ENCODE results near the gene PHF5A. TPM values are rescaled to one million over a fixed set of nuclear protein-coding genes. Genes with fewer than 3 reads are reported as not detected.

PHF5A gene
- total RNA-seq, 2 donors from 2014 or later, result 32.1 to 35.3 TPM

DNA sequence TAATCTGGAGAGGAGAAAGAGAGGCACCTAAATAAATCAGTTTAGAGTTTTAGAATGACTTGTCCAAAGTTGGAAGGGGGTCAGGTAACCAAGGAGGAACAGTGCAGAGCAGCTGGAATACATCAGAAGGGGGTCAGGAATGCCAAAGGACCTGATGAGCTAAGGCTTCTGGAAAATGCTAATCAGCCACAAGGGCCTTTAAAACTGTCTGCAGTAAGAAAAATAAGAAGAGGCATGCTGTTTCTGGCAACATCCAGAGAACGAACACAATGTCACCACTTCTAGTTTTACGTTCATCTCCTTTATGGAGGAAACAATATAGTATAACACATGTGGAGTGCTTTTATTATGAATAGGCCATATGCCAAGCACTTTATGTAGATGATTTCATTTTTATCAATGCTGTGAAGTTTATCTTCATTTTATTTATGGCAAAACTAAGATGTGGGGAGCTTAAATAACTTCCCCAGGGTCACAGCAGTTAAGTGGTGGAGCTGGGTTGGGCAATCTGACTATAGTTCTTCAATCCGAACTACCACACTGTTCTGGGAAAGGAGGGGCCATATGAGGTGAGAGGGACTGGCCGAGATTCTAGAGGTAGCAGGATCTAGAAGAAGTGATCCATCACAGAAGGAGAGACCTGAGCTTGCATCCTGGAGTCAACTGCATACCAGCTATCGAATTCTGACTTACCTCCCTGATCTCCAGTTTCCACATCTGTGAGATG lies 23.0 kb upstream of the PHF5A start:
- peak; percentile 55 for ATAC-seq
- intact Hi-C loops (cut with DNase I, micrococcal nuclease), result no loop called here
- no peak for DNase-seq

DNA sequence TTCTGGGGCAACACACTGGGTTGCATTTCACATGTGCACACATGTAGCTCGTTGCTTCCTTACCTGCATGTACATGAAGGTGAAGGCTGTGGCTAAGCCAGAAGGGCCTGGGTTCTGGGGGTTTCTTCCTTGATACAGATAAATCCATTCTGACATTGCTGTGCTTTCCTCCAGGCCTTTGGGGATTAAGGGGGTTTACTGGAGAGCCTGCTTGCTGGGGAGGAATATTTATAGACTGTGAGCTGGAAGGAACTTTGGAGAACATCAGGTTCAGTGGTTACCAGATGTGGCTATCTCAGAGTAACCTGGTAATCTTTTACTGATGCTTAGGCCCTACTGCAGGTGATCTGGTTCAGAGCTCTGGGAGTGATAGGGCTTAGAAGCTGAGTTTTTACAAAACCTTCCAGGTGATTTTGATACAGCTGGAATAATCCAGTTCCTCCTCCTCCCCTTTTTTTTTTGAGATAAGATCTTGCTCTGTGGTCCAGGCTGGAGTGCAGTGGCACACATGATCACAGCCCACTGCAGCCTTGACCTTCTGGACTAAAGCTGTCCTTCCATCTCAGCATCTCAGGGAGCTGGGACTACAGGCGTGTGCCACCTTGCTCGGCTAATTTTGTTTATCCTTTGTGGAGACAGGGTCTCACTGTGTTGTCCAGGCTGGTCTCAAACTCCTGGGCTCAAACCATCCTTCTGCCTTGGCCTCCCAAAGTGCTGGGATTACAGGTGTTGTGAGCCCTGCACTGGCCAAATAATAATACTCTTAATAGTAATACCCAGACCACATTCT lies 20.3 kb upstream of the PHF5A start:
- DNase-seq (no peak), ATAC-seq (no peak)
- intact Hi-C loops (cut with DNase I, micrococcal nuclease), result no loop called here

DNA sequence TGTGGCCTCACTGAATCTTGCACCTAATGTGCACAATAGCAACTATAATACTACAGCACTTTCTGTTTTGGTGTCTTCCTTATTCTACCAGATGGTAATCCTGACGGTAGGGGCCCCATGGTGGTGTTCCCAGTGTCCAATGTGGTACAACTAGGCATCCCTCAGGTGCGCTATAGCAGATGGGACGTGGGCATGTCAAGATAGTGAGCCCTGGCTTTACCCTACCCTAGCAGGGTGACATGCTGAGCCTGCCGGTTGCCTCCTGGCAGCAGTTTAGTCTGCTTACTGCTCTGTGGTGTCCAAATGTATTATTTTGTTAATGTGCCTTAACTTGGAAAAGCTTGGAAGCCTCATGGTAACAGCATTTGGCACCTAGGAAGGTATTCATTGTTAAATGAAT lies 19.6 kb upstream of the PHF5A start:
- ATAC-seq (no peak), DNase-seq (no peak)
- intact Hi-C loops (cut with DNase I, micrococcal nuclease), result no loop called here

- DNase-seq (no peak), ATAC-seq (peak; percentile 27)
- intact Hi-C loops (cut with DNase I, micrococcal nuclease), result no loop called here
These were observed 18.8 kb upstream of the PHF5A start for GRCh38 chr22:41487037-41487935.

DNA sequence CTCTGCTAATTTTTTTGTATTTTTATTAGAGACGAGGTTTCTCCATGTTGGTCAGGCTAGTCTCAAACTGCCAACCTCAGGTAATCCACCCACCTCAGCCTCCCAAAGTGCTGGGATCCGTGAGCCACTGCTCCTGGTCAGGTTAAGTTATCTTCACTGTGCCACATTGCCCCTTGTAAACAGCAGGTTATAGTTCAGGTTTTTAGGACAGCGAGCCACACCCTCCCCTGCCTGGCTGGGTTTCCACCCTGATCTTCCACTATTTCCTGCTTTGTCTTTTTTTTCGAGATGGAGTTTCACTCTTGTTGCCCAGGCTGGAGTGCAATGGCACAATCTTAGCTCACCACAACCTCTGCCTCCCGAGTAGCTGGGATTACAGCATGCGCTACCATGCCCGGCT lies 16.5 kb upstream of the PHF5A start:
- ATAC-seq, result peak; percentile 92
- intact Hi-C loops (cut with DNase I, micrococcal nuclease), result no loop called here
- DNase-seq, result peak; percentile 67 to 75

DNA sequence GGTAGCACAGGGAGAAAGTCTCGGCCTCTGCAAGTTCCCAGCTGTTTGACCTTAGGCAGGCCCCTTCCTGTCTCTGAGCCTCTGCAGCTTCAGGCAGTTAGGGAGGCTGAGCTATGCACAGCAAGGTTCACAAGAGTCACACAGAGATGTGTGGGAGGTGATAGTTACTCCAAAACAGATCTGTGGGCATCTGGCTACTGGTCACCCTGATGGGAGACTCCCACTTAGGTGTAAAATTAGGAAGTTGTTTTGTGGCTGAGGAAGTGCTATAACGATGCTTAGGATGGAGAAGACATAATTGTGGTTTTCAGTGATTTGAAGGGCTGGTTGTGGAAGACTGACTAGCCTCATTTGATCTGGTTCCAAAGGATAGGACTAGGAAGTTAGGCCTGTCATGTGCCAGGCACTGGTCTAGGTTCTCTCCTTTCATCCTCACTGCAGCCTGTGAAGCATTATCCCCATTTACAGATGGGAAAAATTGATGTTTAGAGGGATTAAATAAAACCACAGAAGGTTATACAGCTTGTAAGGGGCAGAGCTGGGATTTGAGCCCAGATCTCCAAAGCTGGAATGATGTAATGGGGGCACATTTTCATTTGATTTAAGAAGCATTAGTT lies 13.9 kb upstream of the PHF5A start:
- ATAC-seq (no peak), DNase-seq (no peak)
- intact Hi-C loops (cut with DNase I, micrococcal nuclease), result no loop called here

- ATAC-seq (no peak), DNase-seq (no peak)
- intact Hi-C loops (cut with DNase I, micrococcal nuclease), result no loop called here
These were observed 13.4 kb upstream of the PHF5A start for GRCh38 chr22:41481925-41482318.

- no peak for ATAC-seq
- intact Hi-C loops (cut with DNase I, micrococcal nuclease), result no loop called here
These were observed 12.8 kb upstream of the PHF5A start for GRCh38 chr22:41481131-41481830.

DNA sequence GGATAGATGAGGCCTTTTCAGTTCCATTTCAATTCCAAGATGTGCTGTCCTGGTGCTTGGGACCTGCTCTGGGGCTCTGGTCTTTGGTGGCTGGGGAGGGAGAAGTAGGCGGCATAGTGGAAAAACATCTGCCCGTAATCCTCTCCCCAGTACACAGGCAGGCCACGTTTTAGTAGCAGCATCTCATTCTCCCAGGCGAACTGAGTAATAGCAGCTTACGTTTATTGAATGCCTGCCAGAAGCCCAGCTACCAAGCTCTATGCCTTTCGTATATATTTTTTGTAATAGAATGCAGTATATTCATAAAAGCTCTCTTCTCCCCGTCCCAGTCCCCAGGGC lies 11.9 kb upstream of the PHF5A start:
- intact Hi-C loops (cut with DNase I, micrococcal nuclease), result no loop called here
- no peak for DNase-seq
- ATAC-seq, result no peak

More at GRCh38 chr22:41481131-41481830, 12.8 kb upstream of the PHF5A start:
- DNase-seq, result no peak

DNA sequence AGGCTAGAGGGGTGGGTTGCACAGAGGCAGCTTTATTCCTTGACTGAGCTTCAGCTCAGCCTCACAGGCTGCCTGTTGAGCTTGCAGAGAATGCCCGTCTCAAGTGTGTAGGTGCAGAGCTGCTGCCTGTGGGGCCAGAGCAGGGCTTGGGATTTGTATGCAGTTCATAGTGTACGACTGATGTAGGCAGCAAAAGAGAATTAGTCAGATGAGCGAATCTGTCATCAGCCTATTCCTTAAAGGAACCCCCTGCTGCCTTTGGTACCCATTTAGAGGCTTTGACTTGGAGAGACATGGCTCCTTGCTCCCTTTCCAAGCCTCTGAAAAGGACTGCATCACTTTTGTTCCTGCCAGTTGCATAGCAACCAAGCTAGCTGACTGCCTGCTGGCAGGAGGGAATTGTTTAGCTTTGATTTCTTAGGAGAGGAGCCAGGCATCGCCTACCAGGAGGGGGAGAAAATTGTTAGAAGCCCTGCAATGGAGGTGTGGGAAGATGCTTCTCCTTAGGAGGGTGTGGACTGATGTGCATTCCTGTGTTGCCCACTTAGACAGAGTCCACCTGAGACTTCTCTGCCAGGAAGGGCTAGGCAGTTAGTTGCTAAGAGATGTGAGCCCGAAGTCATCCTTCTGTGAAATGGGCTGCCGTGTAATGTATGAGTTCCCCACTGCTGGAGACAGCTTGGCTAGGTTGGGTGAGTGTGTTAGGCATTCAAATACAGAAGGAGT lies 11.3 kb upstream of the PHF5A start:
- DNase-seq (no peak), ATAC-seq (no peak)
- intact Hi-C loops (cut with DNase I, micrococcal nuclease), result no loop called here

GRCh38 chr22:41478891-41479521 lies 10.5 kb upstream of the PHF5A start:
- peak; percentile 6 for ATAC-seq
- no peak for DNase-seq
- intact Hi-C loops (cut with DNase I, micrococcal nuclease), result no loop called here

GRCh38 chr22:41478473-41478872 lies 10.0 kb upstream of the PHF5A start:
- DNase-seq, result no peak
- intact Hi-C loops (cut with DNase I, micrococcal nuclease), result no loop called here
- no peak for ATAC-seq

DNA sequence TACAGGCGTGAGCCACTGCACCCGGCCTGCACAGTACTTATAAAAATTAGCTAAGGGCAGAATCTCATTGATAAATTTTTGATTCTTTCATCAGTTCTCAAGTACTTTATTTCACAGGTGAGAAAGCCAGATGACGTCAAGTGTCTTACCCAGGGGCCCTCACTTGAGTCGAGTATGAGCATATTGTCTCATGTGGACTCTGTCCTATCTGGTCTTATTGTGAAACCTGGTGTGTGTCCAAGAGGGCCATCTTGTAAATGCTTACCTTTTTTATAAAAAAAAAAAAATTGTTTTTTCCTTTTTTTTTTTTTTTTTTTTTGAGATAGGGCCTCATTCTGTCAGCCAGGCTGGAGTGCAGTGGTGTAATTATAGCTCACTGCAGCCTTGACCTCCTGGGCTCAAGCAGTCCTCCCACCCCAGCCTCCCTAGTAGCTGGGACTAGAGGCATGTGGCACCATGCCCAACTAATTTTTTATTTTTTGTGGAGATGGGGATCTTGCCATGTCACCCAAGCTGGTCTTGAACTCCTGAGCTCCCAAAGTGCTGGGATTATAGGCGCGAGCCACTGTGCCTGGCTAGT lies 6.5 kb upstream of the PHF5A start:
- intact Hi-C loops (cut with DNase I, micrococcal nuclease), result no loop called here
- DNase-seq, result no peak
- ATAC-seq, result no peak

GRCh38 chr22:41471568-41471967 lies 3.1 kb upstream of the PHF5A start:
- DNase-seq (no peak), ATAC-seq (peak; percentile 19)
- intact Hi-C loops (cut with DNase I, micrococcal nuclease), result no loop called here

- no peak for ATAC-seq
- no peak for DNase-seq
- intact Hi-C loops (cut with DNase I, micrococcal nuclease), result no loop called here
These were observed 2.4 kb upstream of the PHF5A start for GRCh38 chr22:41470886-41471285.

DNA sequence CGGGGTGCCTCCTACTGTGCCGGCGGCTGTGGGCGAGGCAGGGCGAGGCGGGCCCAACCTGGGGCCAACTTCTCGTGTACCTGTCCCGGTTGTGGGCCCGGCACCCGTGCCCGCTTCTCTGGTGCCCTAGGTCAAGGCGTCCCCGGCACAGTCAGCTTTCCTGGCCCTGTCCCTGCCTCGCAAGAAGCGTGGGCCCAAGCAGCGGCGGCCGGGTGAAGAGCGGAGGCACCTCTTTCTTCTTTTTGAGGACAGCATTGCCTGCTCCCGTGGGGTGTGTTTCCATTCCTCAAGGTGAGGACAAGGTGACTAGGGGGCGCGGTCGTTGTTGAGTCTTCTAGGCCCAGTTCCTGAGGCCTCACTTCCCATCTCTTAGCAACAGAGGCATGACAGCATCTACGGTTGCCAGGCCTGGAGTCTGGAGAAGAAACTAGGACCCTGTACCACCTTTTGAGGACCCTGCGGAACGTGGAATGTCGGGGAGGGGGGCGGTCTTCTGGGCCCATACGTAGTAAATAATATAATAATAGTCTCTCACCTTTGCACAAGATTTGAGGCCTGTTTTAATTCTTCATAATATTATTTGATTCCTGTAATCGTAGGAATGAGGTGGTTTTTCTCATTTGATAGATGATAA lies 843 bp upstream of the PHF5A start:
- intact Hi-C loops (cut with DNase I, micrococcal nuclease), result no loop called here
- peak; percentile 79 to 82 for DNase-seq
- peak; percentile 66 for ATAC-seq

GRCh38 chr22:41461901-41462300 lies 6.6 kb downstream of the PHF5A start:
- ATAC-seq, result no peak
- no peak for DNase-seq
- intact Hi-C loops (cut with DNase I, micrococcal nuclease), result no loop called here
